WI38 (cell line): ENCODE data around the gene NUCKS1.

Source experiments
- H3K4me3 ChIP-seq: 2 replicates; pipeline ENCODE4 v1.5.1; 2011; ENCODE audit warnings: low read depth, mild to moderate bottlenecking, control low read depth, low read length
- CTCF ChIP-seq: IDR thresholded peaks from 2 replicates; pipeline ENCODE4 v1.5.1; 2012; ENCODE audit warnings: low read depth, mild to moderate bottlenecking, control low read depth, low read length

NUCKS1 gene

DNA sequence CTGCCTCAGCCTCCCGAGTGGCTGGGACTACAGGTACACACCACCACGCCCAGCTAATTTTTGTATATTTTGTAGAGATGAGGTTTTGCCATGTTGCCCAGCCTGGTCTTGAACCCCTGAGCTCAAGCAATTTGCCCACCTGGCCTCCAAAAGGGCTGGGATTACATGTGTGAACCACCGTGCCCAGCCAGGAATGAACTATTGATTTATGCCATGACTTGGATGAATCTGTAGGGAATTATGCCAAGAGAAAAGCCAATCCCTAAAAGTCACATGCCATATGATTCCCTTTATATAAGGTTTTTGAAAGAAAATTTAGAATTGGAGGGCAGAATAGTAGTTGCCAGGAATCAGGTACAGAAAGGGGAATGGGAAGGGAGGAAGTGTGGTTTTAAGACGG lies 50.6 kb downstream of the NUCKS1 start:
- H3K4me3 ChIP-seq: no peak overlapping the region
- TF ChIP-seq CTCF: no peak

DNA sequence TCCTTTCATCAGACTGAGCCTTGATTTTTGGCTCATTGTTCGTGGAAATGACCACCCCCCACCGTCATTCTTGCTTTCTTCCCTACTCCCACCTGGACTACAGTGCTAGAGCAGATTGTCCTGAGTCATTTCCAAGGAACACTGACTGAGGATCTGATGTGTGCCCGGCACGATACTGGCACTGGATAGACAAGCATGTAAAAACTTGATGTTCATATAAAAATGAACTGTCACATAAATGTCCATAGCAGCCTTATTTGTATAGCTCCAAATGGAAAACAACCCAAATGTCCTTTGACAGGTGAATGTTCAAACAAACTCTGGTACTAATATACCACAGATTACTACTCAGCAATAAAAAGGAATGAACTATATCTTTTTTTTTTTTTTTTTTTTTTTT lies 51.1 kb downstream of the NUCKS1 start:
- TF ChIP-seq CTCF: no peak
- H3K4me3 ChIP-seq: no peak overlapping the region

DNA sequence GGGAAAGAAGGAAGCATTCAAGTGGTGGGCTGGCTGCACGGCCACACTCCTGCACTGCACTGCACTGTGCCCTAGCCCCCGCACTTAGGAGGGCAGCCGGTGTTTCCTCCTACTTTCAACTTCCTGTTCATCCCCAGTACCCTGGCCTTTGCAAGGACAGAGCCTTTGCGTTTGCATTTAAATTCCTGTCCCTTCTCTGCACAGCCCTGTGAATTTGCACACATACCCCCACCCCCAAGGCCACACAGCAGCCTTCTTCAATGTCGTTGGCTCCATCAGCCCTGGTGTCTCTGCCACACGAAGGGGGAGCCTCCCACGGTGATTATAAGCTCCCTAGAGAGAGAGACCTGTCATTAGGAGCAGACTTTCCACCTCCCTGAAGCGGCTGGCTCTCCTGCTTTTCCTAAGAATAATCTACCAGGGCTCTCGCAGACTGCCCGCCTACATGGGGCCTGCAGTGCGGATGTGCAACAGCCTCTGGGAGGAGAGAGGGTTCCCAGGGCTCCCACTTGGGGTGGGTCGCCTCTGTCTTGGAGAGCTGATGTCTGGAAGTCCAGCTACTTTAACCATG lies 56.5 kb downstream of the NUCKS1 start:
- H3K4me3 ChIP-seq: no peak overlapping the region
- TF ChIP-seq CTCF: no peak

DNA sequence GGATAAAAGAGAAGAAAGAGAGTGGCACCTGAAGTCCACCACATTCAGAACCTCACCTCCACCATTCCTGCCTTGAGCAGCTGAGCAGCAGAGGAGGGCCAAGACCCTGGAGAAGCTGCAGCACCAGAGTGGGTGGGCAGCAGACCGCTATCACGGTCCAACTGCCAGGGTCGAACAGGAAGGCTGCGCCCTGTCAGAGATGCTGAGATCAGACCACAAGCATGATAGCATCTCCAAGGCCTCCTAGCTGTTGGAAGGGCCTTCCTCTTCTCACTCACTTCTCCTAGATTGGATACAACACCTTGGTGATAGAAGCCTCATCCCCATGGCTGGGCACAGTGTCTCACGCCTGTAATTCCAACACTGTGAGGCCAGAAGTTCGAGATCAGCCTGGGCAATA lies 57.6 kb downstream of the NUCKS1 start:
- TF ChIP-seq CTCF: no peak
- H3K4me3 ChIP-seq: no peak overlapping the region

DNA sequence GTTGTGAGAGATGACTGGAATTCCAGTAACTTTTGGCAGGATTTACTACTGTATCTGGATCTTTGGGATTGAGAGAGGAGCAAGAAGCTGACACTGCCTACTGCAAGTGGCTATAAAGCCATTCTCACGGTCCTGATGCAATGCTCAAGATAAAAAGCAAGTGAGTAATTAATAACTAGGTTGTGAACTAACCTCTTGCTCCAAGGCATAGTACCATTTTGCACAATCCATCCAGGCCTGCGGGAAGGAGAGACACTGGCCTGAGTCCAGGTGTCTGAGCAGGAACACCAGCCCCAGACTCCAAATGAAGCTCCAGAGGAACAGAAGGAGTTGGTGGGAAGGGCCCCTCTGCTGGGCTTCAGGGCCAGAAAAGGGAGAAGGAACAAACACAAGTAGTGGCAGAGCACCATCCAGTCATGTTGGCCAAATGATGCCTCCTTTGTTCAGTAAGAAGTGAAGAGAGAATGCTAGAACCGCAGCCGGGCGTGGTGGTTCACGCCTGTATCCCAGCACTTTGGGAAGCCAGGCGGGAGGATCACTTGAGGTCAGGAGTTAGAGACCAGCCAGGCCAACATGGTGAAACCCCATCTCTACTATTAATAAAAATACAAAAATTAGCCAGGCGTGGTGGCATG lies 59.7 kb downstream of the NUCKS1 start:
- TF ChIP-seq CTCF: no peak

DNA sequence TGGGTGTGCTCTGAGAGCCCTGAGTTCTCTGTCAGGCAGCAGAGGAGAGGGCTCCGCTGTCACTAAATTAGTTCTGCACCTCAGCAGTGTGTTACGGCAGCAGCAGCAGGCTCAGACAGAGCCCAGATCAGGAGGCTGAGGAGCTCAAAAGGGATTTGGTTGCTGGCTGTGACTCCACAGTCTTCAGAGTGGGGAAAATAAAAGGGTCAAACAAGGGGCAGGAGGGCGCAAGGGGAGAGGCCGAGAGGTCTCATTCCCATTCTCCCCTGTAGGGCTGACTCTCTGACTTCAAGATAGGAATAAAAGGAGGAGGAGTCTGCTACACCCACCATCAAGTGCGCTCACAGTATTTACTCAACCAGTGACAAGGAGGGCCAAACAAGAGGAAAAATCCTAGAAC lies 60.5 kb downstream of the NUCKS1 start:
- no peak for TF ChIP-seq CTCF
- no peak overlapping the region for H3K4me3 ChIP-seq

More for the DNA sequence above, 59.7 kb downstream of the NUCKS1 start:
- H3K4me3 ChIP-seq: no peak overlapping the region

DNA sequence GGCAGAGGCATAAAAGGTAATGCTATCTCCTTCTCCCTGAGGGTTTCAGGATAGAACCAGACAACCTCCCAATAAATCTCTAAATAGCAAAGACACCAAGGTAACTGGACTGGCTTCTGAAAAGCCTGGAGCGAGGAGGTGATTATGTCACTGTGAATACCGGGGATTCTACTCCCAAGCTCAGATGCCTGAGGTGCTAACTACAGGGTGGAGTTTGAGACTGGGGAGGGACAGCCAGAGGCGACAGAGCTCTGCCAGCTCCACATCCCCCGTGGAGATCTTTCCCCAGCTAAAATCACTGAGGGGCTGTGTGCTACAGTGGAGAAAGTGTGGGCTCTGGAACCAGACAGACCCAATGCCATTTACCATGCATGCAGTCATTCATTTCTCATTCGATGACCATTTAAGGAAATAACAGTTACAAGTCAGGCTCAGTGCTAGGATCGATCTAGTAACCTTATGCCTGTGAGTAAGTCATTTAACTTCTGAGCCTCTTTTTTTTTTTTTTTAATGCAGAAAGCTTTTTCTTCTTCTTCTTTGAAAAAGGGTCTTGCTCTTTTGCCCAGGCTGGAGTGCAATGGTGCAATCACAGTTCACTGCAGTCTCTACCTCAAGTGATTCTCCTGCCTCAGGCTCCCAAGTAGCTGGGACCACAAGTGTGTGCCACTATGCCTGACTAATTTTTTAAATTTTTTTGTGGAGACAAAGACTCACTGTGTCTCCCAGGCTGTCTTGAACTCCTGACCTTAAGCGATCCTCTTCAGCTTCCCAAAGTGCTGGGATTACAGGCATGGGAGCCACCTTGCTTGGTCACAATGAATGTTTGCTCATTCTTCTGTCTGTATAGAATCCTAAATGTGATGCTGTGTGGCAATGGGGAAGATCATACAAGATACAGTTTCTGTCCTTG lies 61.6 kb downstream of the NUCKS1 start:
- no peak for TF ChIP-seq CTCF
- no peak overlapping the region for H3K4me3 ChIP-seq
